Measurements from ENCODE around the gene DFFB. TPM values are rescaled to one million over a fixed set of nuclear protein-coding genes. Genes with fewer than 3 reads are reported as not detected.
A peak's percentile ranks its signal among the peaks of the same experiment; 100 is the strongest.
"Not testable (repeated sequence)": the region's sequence is repeated elsewhere in the genome, so short reads cannot be mapped to it uniquely, and the experiment has no call there.

Gene DFFB
- total RNA-seq (2012; rRNA removed), result 4.8 and 13.2 TPM in 2 replicates

- no peaks in the 10 kb centered on the region for H3K9me3 ChIP-seq (replicated peaks; ENCODE audit: low read length)
- no peaks in the 10 kb centered on the region for H3K27me3 ChIP-seq (ENCODE audit: control insufficient read depth, insufficient read depth, low read length)
- peak within 1 kb of the TSS; percentile 83 for H3K9ac ChIP-seq (ENCODE audit: low read depth, low read length)
- H3K4me3 ChIP-seq (ENCODE audit: low read length), result peak within 1 kb of the TSS; percentile 85
- peak within 1 kb of the TSS; percentile 96 for H3K4me2 ChIP-seq (ENCODE audit: low read length)
- H3K4me1 ChIP-seq (ENCODE audit: control insufficient read depth, insufficient read depth, low read length), result peaks cover 14% of the 10 kb centered on the region
- H3K36me3 ChIP-seq (ENCODE audit: insufficient read depth, low read length), result no peaks in the 10 kb centered on the region
Measured at GRCh38 chr1:3856923-3857790, at the start of gene DFFB, which contains the start of gene CEP104. Gene DFFB, plus strand, starts transcription at chr1:3857476. Its CDS starts 128 bp downstream, at chr1:3857604. Gene CEP104, minus strand, starts transcription at chr1:3857211. Its CDS starts 4,804 bp downstream, at chr1:3852407.

- H3K4me2 ChIP-seq (ENCODE audit: low read length), result no peak overlapping the region
- H3K9ac ChIP-seq (ENCODE audit: low read depth, low read length), result no peak overlapping the region
- peaks cover 7% of the 10 kb centered on the region for H3K27me3 ChIP-seq (ENCODE audit: control insufficient read depth, insufficient read depth, low read length)
- no peaks in the 10 kb centered on the region for H3K9me3 ChIP-seq (replicated peaks; ENCODE audit: low read length)
- no peaks in the 10 kb centered on the region for H3K4me1 ChIP-seq (ENCODE audit: control insufficient read depth, insufficient read depth, low read length)
- no peaks in the 10 kb centered on the region for H3K36me3 ChIP-seq (ENCODE audit: insufficient read depth, low read length)
- H3K4me3 ChIP-seq (ENCODE audit: low read length), result no peak overlapping the region
Measured at GRCh38 chr1:3807769-3808168, 49.5 kb upstream of the DFFB start.

GRCh38 chr1:3809680-3810079 lies 47.6 kb upstream of the DFFB start:
- Histone ChIP-seq H3K4me1 (ENCODE audit: control insufficient read depth, insufficient read depth, low read length) (no peaks in the 10 kb centered on the region), H3K4me3 (ENCODE audit: low read length) (no peak overlapping the region), H3K9me3 (replicated peaks; ENCODE audit: low read length) (no peaks in the 10 kb centered on the region), H3K36me3 (ENCODE audit: insufficient read depth, low read length) (peaks cover 3% of the 10 kb centered on the region), H3K27me3 (ENCODE audit: control insufficient read depth, insufficient read depth, low read length) (peaks cover 6% of the 10 kb centered on the region), H3K4me2 (ENCODE audit: low read length) (no peak overlapping the region), H3K9ac (ENCODE audit: low read depth, low read length) (no peak overlapping the region)

GRCh38 chr1:3810149-3810761 lies 47.0 kb upstream of the DFFB start:
- not testable (repeated sequence) for H3K4me2 ChIP-seq (ENCODE audit: low read length); H3K9ac ChIP-seq (ENCODE audit: low read depth, low read length); H3K36me3 ChIP-seq (ENCODE audit: insufficient read depth, low read length); H3K27me3 ChIP-seq (ENCODE audit: control insufficient read depth, insufficient read depth, low read length); H3K9me3 ChIP-seq (replicated peaks; ENCODE audit: low read length); H3K4me3 ChIP-seq (ENCODE audit: low read length); H3K4me1 ChIP-seq (ENCODE audit: control insufficient read depth, insufficient read depth, low read length)

GRCh38 chr1:3811595-3811911 lies 45.7 kb upstream of the DFFB start:
- Histone ChIP-seq H3K9me3 (replicated peaks; ENCODE audit: low read length) (no peaks in the 10 kb centered on the region), H3K4me1 (ENCODE audit: control insufficient read depth, insufficient read depth, low read length) (no peaks in the 10 kb centered on the region), H3K4me3 (ENCODE audit: low read length) (no peak overlapping the region), H3K9ac (ENCODE audit: low read depth, low read length) (no peak overlapping the region), H3K27me3 (ENCODE audit: control insufficient read depth, insufficient read depth, low read length) (no peaks in the 10 kb centered on the region), H3K4me2 (ENCODE audit: low read length) (no peak overlapping the region), H3K36me3 (ENCODE audit: insufficient read depth, low read length) (peaks cover 13% of the 10 kb centered on the region)

- no peaks in the 10 kb centered on the region for H3K9me3 ChIP-seq (replicated peaks; ENCODE audit: low read length)
- no peaks in the 10 kb centered on the region for H3K4me1 ChIP-seq (ENCODE audit: control insufficient read depth, insufficient read depth, low read length)
- H3K4me2 ChIP-seq (ENCODE audit: low read length), result no peak overlapping the region
- H3K4me3 ChIP-seq (ENCODE audit: low read length), result no peak overlapping the region
- peaks cover 15% of the 10 kb centered on the region for H3K36me3 ChIP-seq (ENCODE audit: insufficient read depth, low read length)
- no peak overlapping the region for H3K9ac ChIP-seq (ENCODE audit: low read depth, low read length)
- H3K27me3 ChIP-seq (ENCODE audit: control insufficient read depth, insufficient read depth, low read length), result no peaks in the 10 kb centered on the region
Measured at GRCh38 chr1:3814065-3814464, 43.2 kb upstream of the DFFB start.

GRCh38 chr1:3814771-3815561 lies 42.3 kb upstream of the DFFB start:
- no peaks in the 10 kb centered on the region for H3K27me3 ChIP-seq (ENCODE audit: control insufficient read depth, insufficient read depth, low read length)
- H3K9me3 ChIP-seq (replicated peaks; ENCODE audit: low read length), result no peaks in the 10 kb centered on the region
- no peak overlapping the region for H3K9ac ChIP-seq (ENCODE audit: low read depth, low read length)
- H3K4me3 ChIP-seq (ENCODE audit: low read length), result no peak overlapping the region
- no peaks in the 10 kb centered on the region for H3K4me1 ChIP-seq (ENCODE audit: control insufficient read depth, insufficient read depth, low read length)
- peaks cover 15% of the 10 kb centered on the region for H3K36me3 ChIP-seq (ENCODE audit: insufficient read depth, low read length)
- H3K4me2 ChIP-seq (ENCODE audit: low read length), result no peak overlapping the region

GRCh38 chr1:3816331-3817137 lies 40.7 kb upstream of the DFFB start:
- Histone ChIP-seq H3K9ac (ENCODE audit: low read depth, low read length) (no peak overlapping the region), H3K4me2 (ENCODE audit: low read length) (no peak overlapping the region), H3K9me3 (replicated peaks; ENCODE audit: low read length) (no peaks in the 10 kb centered on the region), H3K4me1 (ENCODE audit: control insufficient read depth, insufficient read depth, low read length) (no peaks in the 10 kb centered on the region), H3K27me3 (ENCODE audit: control insufficient read depth, insufficient read depth, low read length) (no peaks in the 10 kb centered on the region), H3K36me3 (ENCODE audit: insufficient read depth, low read length) (peaks cover 26% of the 10 kb centered on the region), H3K4me3 (ENCODE audit: low read length) (no peak overlapping the region)

- no peaks in the 10 kb centered on the region for H3K27me3 ChIP-seq (ENCODE audit: control insufficient read depth, insufficient read depth, low read length)
- no peaks in the 10 kb centered on the region for H3K4me1 ChIP-seq (ENCODE audit: control insufficient read depth, insufficient read depth, low read length)
- no peak overlapping the region for H3K9ac ChIP-seq (ENCODE audit: low read depth, low read length)
- no peak overlapping the region for H3K4me2 ChIP-seq (ENCODE audit: low read length)
- H3K36me3 ChIP-seq (ENCODE audit: insufficient read depth, low read length), result peaks cover 31% of the 10 kb centered on the region
- H3K4me3 ChIP-seq (ENCODE audit: low read length), result no peak overlapping the region
- H3K9me3 ChIP-seq (replicated peaks; ENCODE audit: low read length), result no peaks in the 10 kb centered on the region
Measured at GRCh38 chr1:3817138-3817740, 40.0 kb upstream of the DFFB start.

GRCh38 chr1:3817821-3818597 lies 39.3 kb upstream of the DFFB start:
- Histone ChIP-seq H3K4me3 (ENCODE audit: low read length) (no peak overlapping the region), H3K9me3 (replicated peaks; ENCODE audit: low read length) (no peaks in the 10 kb centered on the region), H3K9ac (ENCODE audit: low read depth, low read length) (no peak overlapping the region), H3K4me1 (ENCODE audit: control insufficient read depth, insufficient read depth, low read length) (no peaks in the 10 kb centered on the region), H3K27me3 (ENCODE audit: control insufficient read depth, insufficient read depth, low read length) (no peaks in the 10 kb centered on the region), H3K4me2 (ENCODE audit: low read length) (no peak overlapping the region), H3K36me3 (ENCODE audit: insufficient read depth, low read length) (peaks cover 39% of the 10 kb centered on the region)

Data from skeletal muscle satellite cell (primary cell).